GM18499 (cell line): ENCODE data around the gene CCDC175.
A peak's percentile ranks its signal among the peaks of the same experiment; 100 is the strongest.

Experiments used
- ATAC-seq: cut with Tn5 transposase; IDR thresholded peaks from one replicate; pipeline ENCODE4 v1.9.1; 2021; ENCODE audit warnings: moderate number of reproducible peaks; ENCODE audit not compliant: insufficient read depth, unreplicated experiment

The CCDC175 gene

GRCh38 chr14:59541731-59542130 lies 34.9 kb downstream of the CCDC175 start:
- ATAC-seq, result no peak

GRCh38 chr14:59540852-59541251 lies 35.8 kb downstream of the CCDC175 start:
- no peak for ATAC-seq

- no peak for ATAC-seq
Measured at GRCh38 chr14:59538936-59539335, 37.7 kb downstream of the CCDC175 start.

- no peak for ATAC-seq
Measured at GRCh38 chr14:59537476-59537875, 39.1 kb downstream of the CCDC175 start.

GRCh38 chr14:59534361-59534987 lies 42.1 kb downstream of the CCDC175 start:
- ATAC-seq, result no peak

- ATAC-seq, result no peak
Measured at GRCh38 chr14:59532419-59532818, 44.2 kb downstream of the CCDC175 start.

GRCh38 chr14:59530349-59530748 lies 46.3 kb downstream of the CCDC175 start:
- ATAC-seq, result no peak

- ATAC-seq, result no peak
Measured at GRCh38 chr14:59529189-59529588, 47.4 kb downstream of the CCDC175 start.

GRCh38 chr14:59520224-59520623 lies 56.4 kb downstream of the CCDC175 start:
- ATAC-seq, result no peak

- ATAC-seq, result no peak
Measured at GRCh38 chr14:59511916-59512575, 64.6 kb downstream of the CCDC175 start.

- ATAC-seq, result no peak
Measured at GRCh38 chr14:59510966-59511365, 65.6 kb downstream of the CCDC175 start.

GRCh38 chr14:59510001-59510400 lies 66.6 kb downstream of the CCDC175 start:
- no peak for ATAC-seq

- ATAC-seq, result no peak
Measured at GRCh38 chr14:59509101-59509500, 67.5 kb downstream of the CCDC175 start.

- no peak for ATAC-seq
Measured at GRCh38 chr14:59507752-59508103, 68.9 kb downstream of the CCDC175 start.

- ATAC-seq, result no peak
Measured at GRCh38 chr14:59507063-59507751, 69.4 kb downstream of the CCDC175 start.

GRCh38 chr14:59503256-59503655 lies 73.4 kb downstream of the CCDC175 start:
- ATAC-seq, result no peak

- no peak for ATAC-seq
Measured at GRCh38 chr14:59500732-59501131, 75.9 kb downstream of the CCDC175 start.

GRCh38 chr14:59492384-59492783 lies 84.2 kb downstream of the CCDC175 start:
- ATAC-seq, result no peak

GRCh38 chr14:59490756-59491155 lies 85.9 kb downstream of the CCDC175 start:
- ATAC-seq, result no peak

GRCh38 chr14:59484639-59485175 lies 91.9 kb downstream of the CCDC175 start:
- peak; percentile 28 for ATAC-seq
